ENCODE measurements around the gene ST6GALNAC5. TPM values are rescaled to one million over a fixed set of nuclear protein-coding genes. Genes with fewer than 3 reads are reported as not detected.
"Not testable (repeated sequence)": the region's sequence is repeated elsewhere in the genome, so short reads cannot be mapped to it uniquely, and the experiment has no call there.

The ST6GALNAC5 gene
- polyA plus RNA-seq (2013, experiment 1 of 2) = 4.5 TPM
- 3.8 TPM for polyA plus RNA-seq (2013, experiment 2 of 2)

- Histone ChIP-seq H3K4me1 (ENCODE audit: control insufficient read depth, insufficient read depth, low read length, poor library complexity, severe bottlenecking) (no peaks in the 10 kb centered on the region), H3K9me3 (ENCODE audit: control insufficient read depth, low read length) (no peaks in the 10 kb centered on the region), H3K36me3 (ENCODE audit: control insufficient read depth, insufficient read depth, low read length) (no peaks in the 10 kb centered on the region), H3K27ac (ENCODE audit: low read depth, low read length, severe bottlenecking) (no peak within 1 kb of the TSS), H3K4me3 (ENCODE audit: extremely low read depth, insufficient read depth, low read length, poor library complexity, severe bottlenecking) (peak within 1 kb of the TSS; percentile 58)
- WGBS, 2 experiments (ENCODE audit: insufficient coverage in 2 of 2) = 0% methylated on average over 30 to 37 of the region's 50 CpGs
Observed at GRCh38 chr1:76867342-76868130, at the start of gene ST6GALNAC5. Gene ST6GALNAC5 (plus strand): TSS chr1:76867480.

GRCh38 chr1:76820028-76820427, 47.3 kb upstream of the ST6GALNAC5 start:
- H3K4me3 ChIP-seq (ENCODE audit: extremely low read depth, insufficient read depth, low read length, poor library complexity, severe bottlenecking) = no peak overlapping the region
- 84 to 94% methylated on average over 2 of the region's 2 CpGs for WGBS, 2 experiments (ENCODE audit: insufficient coverage in 2 of 2)
- H3K36me3 ChIP-seq (ENCODE audit: control insufficient read depth, insufficient read depth, low read length) = no peaks in the 10 kb centered on the region
- H3K27ac ChIP-seq (ENCODE audit: low read depth, low read length, severe bottlenecking) = no peak overlapping the region
- no peaks in the 10 kb centered on the region for H3K9me3 ChIP-seq (ENCODE audit: control insufficient read depth, low read length)
- no peaks in the 10 kb centered on the region for H3K4me1 ChIP-seq (ENCODE audit: control insufficient read depth, insufficient read depth, low read length, poor library complexity, severe bottlenecking)

GRCh38 chr1:76822961-76823360, 44.3 kb upstream of the ST6GALNAC5 start:
- not testable (repeated sequence) for H3K9me3 ChIP-seq (ENCODE audit: control insufficient read depth, low read length); H3K4me1 ChIP-seq (ENCODE audit: control insufficient read depth, insufficient read depth, low read length, poor library complexity, severe bottlenecking); H3K36me3 ChIP-seq (ENCODE audit: control insufficient read depth, insufficient read depth, low read length); H3K27ac ChIP-seq (ENCODE audit: low read depth, low read length, severe bottlenecking); H3K4me3 ChIP-seq (ENCODE audit: extremely low read depth, insufficient read depth, low read length, poor library complexity, severe bottlenecking)

DNA sequence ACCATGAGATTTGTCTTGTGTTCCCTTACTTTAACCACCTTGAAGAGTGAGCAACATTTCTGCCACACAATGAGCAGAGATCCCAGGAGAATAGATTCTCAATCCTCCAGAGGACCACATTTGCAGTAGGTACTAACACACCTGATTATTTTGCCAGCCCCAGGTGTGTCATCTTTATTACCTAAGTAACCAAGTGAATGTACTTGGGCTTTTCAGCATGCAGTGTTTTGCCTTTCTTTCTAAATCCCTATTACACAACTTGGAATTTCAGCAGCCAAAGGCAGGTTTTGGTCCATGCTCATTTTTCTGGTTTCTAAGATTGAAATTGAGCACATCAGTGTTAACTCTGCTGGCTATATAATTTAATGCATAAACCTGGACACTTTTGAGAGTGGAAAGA, 43.2 kb upstream of the ST6GALNAC5 start:
- H3K4me1 ChIP-seq (ENCODE audit: control insufficient read depth, insufficient read depth, low read length, poor library complexity, severe bottlenecking) = no peaks in the 10 kb centered on the region
- no peak overlapping the region for H3K27ac ChIP-seq (ENCODE audit: low read depth, low read length, severe bottlenecking)
- H3K9me3 ChIP-seq (ENCODE audit: control insufficient read depth, low read length) = no peaks in the 10 kb centered on the region
- H3K36me3 ChIP-seq (ENCODE audit: control insufficient read depth, insufficient read depth, low read length) = no peaks in the 10 kb centered on the region
- H3K4me3 ChIP-seq (ENCODE audit: extremely low read depth, insufficient read depth, low read length, poor library complexity, severe bottlenecking) = no peak overlapping the region

GRCh38 chr1:76826072-76826845, 41.0 kb upstream of the ST6GALNAC5 start:
- no CpG with 5 or more reads among the region's 4 CpGs for WGBS, 2 experiments (ENCODE audit: insufficient coverage in 2 of 2)
- H3K27ac ChIP-seq (ENCODE audit: low read depth, low read length, severe bottlenecking) = no peak overlapping the region
- no peaks in the 10 kb centered on the region for H3K4me1 ChIP-seq (ENCODE audit: control insufficient read depth, insufficient read depth, low read length, poor library complexity, severe bottlenecking)

GRCh38 chr1:76827066-76827465, 40.2 kb upstream of the ST6GALNAC5 start:
- Histone ChIP-seq H3K4me3 (ENCODE audit: extremely low read depth, insufficient read depth, low read length, poor library complexity, severe bottlenecking) (no peak overlapping the region), H3K4me1 (ENCODE audit: control insufficient read depth, insufficient read depth, low read length, poor library complexity, severe bottlenecking) (no peaks in the 10 kb centered on the region), H3K27ac (ENCODE audit: low read depth, low read length, severe bottlenecking) (no peak overlapping the region), H3K36me3 (ENCODE audit: control insufficient read depth, insufficient read depth, low read length) (no peaks in the 10 kb centered on the region), H3K9me3 (ENCODE audit: control insufficient read depth, low read length) (no peaks in the 10 kb centered on the region)
- no CpG with 5 or more reads among the region's 2 CpGs for WGBS, 2 experiments (ENCODE audit: insufficient coverage in 2 of 2)

More at GRCh38 chr1:76826072-76826845, 41.0 kb upstream of the ST6GALNAC5 start:
- no peaks in the 10 kb centered on the region for H3K9me3 ChIP-seq (ENCODE audit: control insufficient read depth, low read length)
- no peaks in the 10 kb centered on the region for H3K36me3 ChIP-seq (ENCODE audit: control insufficient read depth, insufficient read depth, low read length)
- no peak overlapping the region for H3K4me3 ChIP-seq (ENCODE audit: extremely low read depth, insufficient read depth, low read length, poor library complexity, severe bottlenecking)

- Histone ChIP-seq H3K4me3 (ENCODE audit: extremely low read depth, insufficient read depth, low read length, poor library complexity, severe bottlenecking) (no peak overlapping the region), H3K27ac (ENCODE audit: low read depth, low read length, severe bottlenecking) (no peak overlapping the region), H3K36me3 (ENCODE audit: control insufficient read depth, insufficient read depth, low read length) (no peaks in the 10 kb centered on the region), H3K9me3 (ENCODE audit: control insufficient read depth, low read length) (no peaks in the 10 kb centered on the region), H3K4me1 (ENCODE audit: control insufficient read depth, insufficient read depth, low read length, poor library complexity, severe bottlenecking) (no peaks in the 10 kb centered on the region)
- 83 to 86% methylated on average over 2 of the region's 6 CpGs for WGBS, 2 experiments (ENCODE audit: insufficient coverage in 2 of 2)
Observed at GRCh38 chr1:76830373-76830772, 36.9 kb upstream of the ST6GALNAC5 start.

DNA sequence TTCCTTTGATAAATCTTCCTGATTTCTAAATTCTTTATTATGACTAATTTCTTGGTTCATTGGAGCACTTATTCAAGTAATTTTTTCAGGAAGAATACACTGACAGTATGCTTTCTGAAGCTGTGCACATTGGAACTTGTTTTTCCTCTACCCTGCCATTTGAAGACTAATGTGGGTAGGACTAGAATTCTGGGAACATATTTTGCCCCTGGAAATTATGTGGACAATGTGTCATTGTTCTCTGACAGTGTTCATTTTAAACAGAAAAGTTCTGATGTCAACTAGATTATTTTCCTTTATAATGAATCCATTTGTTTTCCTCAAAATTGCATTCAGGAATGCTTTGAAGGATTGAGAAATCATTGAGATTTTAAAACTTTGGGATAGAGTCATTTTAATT, 34.8 kb upstream of the ST6GALNAC5 start:
- no peaks in the 10 kb centered on the region for H3K36me3 ChIP-seq (ENCODE audit: control insufficient read depth, insufficient read depth, low read length)

DNA sequence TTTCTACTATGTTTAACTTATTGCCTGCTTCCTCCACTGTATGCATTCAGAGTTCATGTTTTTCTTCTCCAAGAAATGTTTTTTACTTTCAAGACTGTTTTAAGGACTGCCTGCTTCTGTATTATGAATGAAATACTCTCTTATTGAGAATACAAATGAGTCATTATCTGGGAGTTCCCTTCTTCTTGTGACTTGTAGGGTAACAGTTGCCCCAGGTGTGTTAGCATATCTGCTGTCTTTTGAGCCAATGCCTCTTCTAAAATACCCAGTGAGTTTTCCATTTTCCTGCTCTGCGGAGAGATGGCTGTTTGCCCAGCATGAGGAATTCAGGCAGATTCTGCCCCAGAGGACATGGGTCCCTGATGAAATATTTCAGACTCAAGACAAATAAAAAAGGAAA, 34.1 kb upstream of the ST6GALNAC5 start:
- H3K4me3 ChIP-seq (ENCODE audit: extremely low read depth, insufficient read depth, low read length, poor library complexity, severe bottlenecking) = no peak overlapping the region
- no peaks in the 10 kb centered on the region for H3K36me3 ChIP-seq (ENCODE audit: control insufficient read depth, insufficient read depth, low read length)
- no peaks in the 10 kb centered on the region for H3K9me3 ChIP-seq (ENCODE audit: control insufficient read depth, low read length)
- no peaks in the 10 kb centered on the region for H3K4me1 ChIP-seq (ENCODE audit: control insufficient read depth, insufficient read depth, low read length, poor library complexity, severe bottlenecking)
- WGBS, 2 experiments (ENCODE audit: insufficient coverage in 2 of 2) = 91% methylated on average over 1 of the region's 1 CpG; no CpG with 5 or more reads in 1 of the 2 experiments
- no peak overlapping the region for H3K27ac ChIP-seq (ENCODE audit: low read depth, low read length, severe bottlenecking)

More for the DNA sequence above, 34.8 kb upstream of the ST6GALNAC5 start:
- H3K9me3 ChIP-seq (ENCODE audit: control insufficient read depth, low read length) = no peaks in the 10 kb centered on the region
- H3K27ac ChIP-seq (ENCODE audit: low read depth, low read length, severe bottlenecking) = no peak overlapping the region
- H3K4me3 ChIP-seq (ENCODE audit: extremely low read depth, insufficient read depth, low read length, poor library complexity, severe bottlenecking) = no peak overlapping the region
- no peaks in the 10 kb centered on the region for H3K4me1 ChIP-seq (ENCODE audit: control insufficient read depth, insufficient read depth, low read length, poor library complexity, severe bottlenecking)

DNA sequence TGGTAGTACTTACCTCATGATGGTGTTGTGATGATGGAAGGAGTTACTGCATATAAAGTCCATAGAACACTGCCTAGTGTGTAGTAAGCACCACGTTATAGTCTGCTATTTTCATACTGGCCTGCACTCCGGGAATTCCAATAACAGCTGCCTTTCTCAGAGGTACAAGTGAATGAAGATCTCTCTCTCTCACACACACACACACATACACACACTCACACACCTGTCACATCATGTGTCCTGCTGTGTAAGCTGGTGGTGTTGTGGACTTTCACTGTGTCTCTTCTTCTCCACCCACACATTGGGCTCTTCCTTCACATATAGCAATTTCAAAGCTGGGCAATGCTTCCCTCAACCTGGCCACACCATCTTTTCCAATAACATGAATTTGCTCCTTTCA, 33.4 kb upstream of the ST6GALNAC5 start:
- WGBS, 2 experiments (ENCODE audit: insufficient coverage in 2 of 2) = 94% methylated on average over 2 of the region's 2 CpGs; no CpG with 5 or more reads in 1 of the 2 experiments
- Histone ChIP-seq H3K4me3 (ENCODE audit: extremely low read depth, insufficient read depth, low read length, poor library complexity, severe bottlenecking) (no peak overlapping the region), H3K36me3 (ENCODE audit: control insufficient read depth, insufficient read depth, low read length) (no peaks in the 10 kb centered on the region), H3K9me3 (ENCODE audit: control insufficient read depth, low read length) (no peaks in the 10 kb centered on the region), H3K27ac (ENCODE audit: low read depth, low read length, severe bottlenecking) (no peak overlapping the region), H3K4me1 (ENCODE audit: control insufficient read depth, insufficient read depth, low read length, poor library complexity, severe bottlenecking) (no peaks in the 10 kb centered on the region)

GRCh38 chr1:76835203-76835602, 32.1 kb upstream of the ST6GALNAC5 start:
- Histone ChIP-seq H3K27ac (ENCODE audit: low read depth, low read length, severe bottlenecking) (no peak overlapping the region), H3K9me3 (ENCODE audit: control insufficient read depth, low read length) (no peaks in the 10 kb centered on the region), H3K4me3 (ENCODE audit: extremely low read depth, insufficient read depth, low read length, poor library complexity, severe bottlenecking) (no peak overlapping the region), H3K4me1 (ENCODE audit: control insufficient read depth, insufficient read depth, low read length, poor library complexity, severe bottlenecking) (no peaks in the 10 kb centered on the region), H3K36me3 (ENCODE audit: control insufficient read depth, insufficient read depth, low read length) (no peaks in the 10 kb centered on the region)
